Heart left ventricle (tissue), 16 donors: ENCODE data around the gene KDSR. TPM values are rescaled to one million over a fixed set of nuclear protein-coding genes. Genes with fewer than 3 reads are reported as not detected.

Source experiments
- ATAC-seq, 4 donors: fragments of 200-7000 bp; cut with Tn5 transposase; one replicate each; pipeline ENCODE4 v1.9.1; 2020 to 2022; ENCODE audit warnings: moderate library complexity in 4 of 4, mild to moderate bottlenecking in 3 of 4, moderate number of reproducible peaks in 1 of 4
- DNase-seq, 5 donors: peaks; one replicate each; pipeline ENCODE4 v3.0.0-alpha.2; 2020
- H3K27ac ChIP-seq, 12 donors: fragments of 200-600 bp; sonication (generic) in 4 of 12; one replicate each; pipeline versions ENCODE4 v1.5.0 to v1.8.0; 2016 to 2022; ENCODE audit warnings: mild to moderate bottlenecking in 2 of 12
- H3K27me3 ChIP-seq, 9 donors: fragments of 200-600 bp; sonication (generic) in 2 of 9; one replicate each; pipeline versions ENCODE4 v1.5.1 to v1.8.0; 2016 to 2022; ENCODE audit warnings: mild to moderate bottlenecking in 3 of 9
- H3K36me3 ChIP-seq, 9 donors: fragments of 200-600 bp; sonication (generic) in 2 of 9; one replicate each; pipeline versions ENCODE4 v1.5.0 to v1.8.0; 2018 to 2022; ENCODE audit warnings: mild to moderate bottlenecking in 2 of 9
- H3K4me1 ChIP-seq, 12 donors: fragments of 200-600 bp; sonication (generic) in 4 of 12; one replicate each; pipeline versions ENCODE4 v1.5.0 to v1.8.0; 2016 to 2022; ENCODE audit warnings: mild to moderate bottlenecking in 3 of 12
- H3K4me3 ChIP-seq, 12 donors: fragments of 200-600 bp; sonication (generic) in 4 of 12; one replicate each; pipeline versions ENCODE4 v1.5.0 to v1.8.0; 2017 to 2022; ENCODE audit warnings: mild to moderate bottlenecking in 9 of 12, moderate library complexity in 4 of 12
- H3K9me3 ChIP-seq, 12 donors: fragments of 200-600 bp; sonication (generic) in 4 of 12; one replicate each; pipeline versions ENCODE4 v1.5.0 to v1.8.0; 2016 to 2022; ENCODE audit warnings: mild to moderate bottlenecking in 1 of 12
- CTCF ChIP-seq, 12 donors: fragments of 200-600 bp; sonication (generic) in 4 of 12; IDR thresholded peaks; one replicate each; pipeline versions ENCODE4 v1.5.0 to v1.8.0; 2018 to 2022; ENCODE audit warnings: antibody characterized with exemption in 12 of 12, mild to moderate bottlenecking in 5 of 12
- POLR2A ChIP-seq, 2 donors: fragments of 450-650 bp; IDR thresholded peaks; one replicate each; pipeline ENCODE4 v1.6.1; 2017; ENCODE audit warnings: antibody characterized with exemption in 2 of 2, mild to moderate bottlenecking in 2 of 2, moderate library complexity in 2 of 2
- WGBS, 4 donors: extraction: QIAGEN DNeasy Blood & Tissue Kit in 2 of 4; methylation state at CpG; one replicate each; pipeline versions ENCODE4 v1.1.5 to v1.1.7; 2013 to 2018; 5-methylcytosine and 5-hydroxymethylcytosine counted together
- intact Hi-C, 10 donors: fragments of 100-400 bp; cut with DNase I; formaldehyde crosslinking; loops; one replicate each; pipeline versions ENCODE4 v1.11.1 to v1.14.2; 2022
- polyA plus RNA-seq, 2 donors: library from polyadenylated mRNA; stranded (reverse); fragments of 200-250 nt; gene quantifications; one replicate each; pipeline ENCODE4 v1.2.3, GENCODE V29; 2013
- total RNA-seq, 9 donors: library from RNA; depleted of rRNA in 2 of 9; stranded (reverse); fragments of >200 nt in 2 of 9; fragmentation: NEBNext Ultra II Directional in 3 of 9; extraction: Animal tissue kit (Norgen Biotek cat#: 25700) in 3 of 9; gene quantifications; one replicate each; pipeline versions ENCODE4 v1.1.0 to v1.2.4, GENCODE V29; 2016 to 2023
- donor health status: ischemic (EF 13 %, LVEDD 7.1; RV severe dilation, severe dysfunction).
- donor health status: healthy with polysubstance abuse.
- donor health status: DM: no; HTN: yes; CAD: no.
- donor health status: DM: no; HTN: no; CAD: no.
- donor health status: ischemic (EF 25% LVEDD 6.9; RV normal size, moderate dysfunction).
- donor health status: ischemic (EF 25% LVEDD 5.7; RV mildly dilated, moderate dysfunction).
- donor health status: healthy.
- donor health status: DM: yes; HTN: yes; CAD: no.
- donor health status: ischemic (EF 35%, LVEDD 5.7; RV mildly dilated, moderate dysfunction).
- donor health status: nonischemic (EF 11% LVEDD 7.7; RV severe dilation, severe dysfunction).
- donor health status: DM: yes; HTN: yes; CAD: no.
- donor health status: PGD.
- donor health status: ischemic (EF 29% LVEDD 5.4; RV normal size, mild dysfunction).
- donor health status: nonischemic (EF 23%, LVEDD 6.1; RV moderate dilation, normal function).

Gene KDSR
- total and polyA plus RNA-seq, 11 donors, result 10.7 to 45.6 (median 36.5) TPM

DNA sequence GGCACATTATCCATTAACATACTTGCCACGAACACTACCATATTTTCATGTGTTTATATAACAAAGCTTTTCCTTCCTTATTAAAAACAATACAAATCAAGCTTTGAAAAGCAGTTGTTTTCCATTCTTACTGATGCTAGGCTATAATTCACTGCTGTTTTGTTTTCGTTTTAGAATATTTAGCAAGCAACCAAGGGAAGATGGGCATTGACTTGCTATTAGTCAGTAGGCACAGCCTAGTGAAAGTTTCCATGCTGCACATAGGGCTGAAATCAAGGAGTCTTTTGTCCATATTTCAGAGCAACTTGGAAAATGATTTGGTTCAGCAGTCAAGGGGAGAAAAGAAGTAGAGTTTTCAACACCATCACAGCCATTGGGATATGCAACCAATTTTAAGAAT, 78.7 kb downstream of the KDSR start:
- whole genome bisulfite sequencing, 4 donors, result 79 to 83% (median 82%) methylated on average over 2 of the region's 2 CpGs
- no peak for TF ChIP-seq CTCF (IDR thresholded peaks at IDR 0.05)
- no peak for TF ChIP-seq POLR2A (IDR thresholded peaks at IDR 0.05)
- H3K4me1 ChIP-seq, result peaks cover 0 to 62% (median 9%) of the 10 kb centered on the region in 12 donors
- intact Hi-C loops, result no loop called here
- no peak overlapping the region for H3K4me3 ChIP-seq
- no peaks in the 10 kb centered on the region for H3K27me3 ChIP-seq
- H3K9me3 ChIP-seq, result no peaks in the 10 kb centered on the region
- ATAC-seq (no peak), DNase-seq (no peak)
- peak overlapping the region in 2 of 12 donors; percentile 25 to 40 for H3K27ac ChIP-seq
- no peaks in the 10 kb centered on the region for H3K36me3 ChIP-seq

DNA sequence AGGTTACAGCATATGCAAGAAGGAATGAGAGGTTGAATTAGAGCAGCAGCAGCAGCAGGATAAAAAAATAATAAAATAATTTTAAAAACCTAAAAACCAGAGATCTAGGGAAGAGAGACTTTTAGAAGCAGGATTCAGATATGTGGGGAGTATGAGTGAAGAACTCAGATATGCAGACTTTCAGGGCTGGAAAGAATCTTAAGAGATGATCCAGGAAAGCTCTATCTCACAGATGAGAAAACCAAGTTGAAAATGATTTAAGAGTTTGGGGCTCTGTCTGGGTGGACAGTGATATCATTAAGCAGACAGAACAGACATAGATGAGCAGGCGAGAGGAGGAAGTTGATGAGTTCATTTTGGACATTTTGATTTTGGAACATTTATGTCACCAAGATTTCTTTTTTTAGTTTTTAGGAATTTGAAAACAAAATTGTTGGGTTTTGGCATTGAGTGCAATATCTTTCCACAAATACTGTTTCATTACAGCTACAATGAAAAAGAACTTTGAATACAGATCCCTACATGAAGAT, 79.2 kb downstream of the KDSR start:
- intact Hi-C loops, result no loop called here
- TF ChIP-seq POLR2A (IDR thresholded peaks at IDR 0.05) (no peak), CTCF (IDR thresholded peaks at IDR 0.05) (no peak)
- DNase-seq (no peak), ATAC-seq (no peak)
- Histone ChIP-seq H3K27me3 (no peaks in the 10 kb centered on the region), H3K36me3 (no peaks in the 10 kb centered on the region), H3K9me3 (no peaks in the 10 kb centered on the region), H3K27ac (peak overlapping the region in 4 of 12 donors; percentile 9 to 40 (median 22)), H3K4me3 (no peak overlapping the region), H3K4me1 (peaks cover 0 to 57% (median 8%) of the 10 kb centered on the region in 12 donors)
- 71 to 86% (median 79%) methylated on average over 1 of the region's 1 CpG for WGBS, 4 donors

DNA sequence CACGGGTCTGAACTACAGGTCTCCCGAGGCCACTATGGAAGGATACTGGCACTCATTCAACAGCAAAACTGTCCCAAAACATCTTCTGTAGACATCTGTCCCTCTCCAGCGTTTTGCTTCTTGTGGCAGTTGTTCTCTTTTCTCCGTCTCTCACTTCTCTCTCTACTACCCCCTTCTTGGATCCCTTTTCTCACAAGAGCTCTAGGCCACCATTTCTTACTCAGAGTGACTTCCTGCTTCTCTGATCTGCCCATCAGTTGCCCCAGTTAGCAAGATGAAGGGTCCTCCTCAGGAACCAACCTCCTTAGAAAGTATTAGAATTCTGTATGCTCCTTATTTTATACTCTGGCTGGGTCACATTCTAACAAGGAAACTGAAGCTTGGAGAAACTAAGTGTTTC, 80.1 kb downstream of the KDSR start:
- Histone ChIP-seq H3K4me3 (no peak overlapping the region), H3K4me1 (peaks cover 0 to 50% (median 8%) of the 10 kb centered on the region in 12 donors), H3K9me3 (no peaks in the 10 kb centered on the region), H3K27me3 (no peaks in the 10 kb centered on the region), H3K27ac (peak overlapping the region in 1 of 12 donors; percentile 25), H3K36me3 (no peaks in the 10 kb centered on the region)
- no peak for ATAC-seq
- no peak for TF ChIP-seq CTCF (IDR thresholded peaks at IDR 0.05)
- TF ChIP-seq POLR2A (IDR thresholded peaks at IDR 0.05), result no peak
- intact Hi-C loops, result no loop called here
- no peak for DNase-seq
- WGBS, 4 donors, result 62 to 77% (median 67%) methylated on average over 4 of the region's 4 CpGs

DNA sequence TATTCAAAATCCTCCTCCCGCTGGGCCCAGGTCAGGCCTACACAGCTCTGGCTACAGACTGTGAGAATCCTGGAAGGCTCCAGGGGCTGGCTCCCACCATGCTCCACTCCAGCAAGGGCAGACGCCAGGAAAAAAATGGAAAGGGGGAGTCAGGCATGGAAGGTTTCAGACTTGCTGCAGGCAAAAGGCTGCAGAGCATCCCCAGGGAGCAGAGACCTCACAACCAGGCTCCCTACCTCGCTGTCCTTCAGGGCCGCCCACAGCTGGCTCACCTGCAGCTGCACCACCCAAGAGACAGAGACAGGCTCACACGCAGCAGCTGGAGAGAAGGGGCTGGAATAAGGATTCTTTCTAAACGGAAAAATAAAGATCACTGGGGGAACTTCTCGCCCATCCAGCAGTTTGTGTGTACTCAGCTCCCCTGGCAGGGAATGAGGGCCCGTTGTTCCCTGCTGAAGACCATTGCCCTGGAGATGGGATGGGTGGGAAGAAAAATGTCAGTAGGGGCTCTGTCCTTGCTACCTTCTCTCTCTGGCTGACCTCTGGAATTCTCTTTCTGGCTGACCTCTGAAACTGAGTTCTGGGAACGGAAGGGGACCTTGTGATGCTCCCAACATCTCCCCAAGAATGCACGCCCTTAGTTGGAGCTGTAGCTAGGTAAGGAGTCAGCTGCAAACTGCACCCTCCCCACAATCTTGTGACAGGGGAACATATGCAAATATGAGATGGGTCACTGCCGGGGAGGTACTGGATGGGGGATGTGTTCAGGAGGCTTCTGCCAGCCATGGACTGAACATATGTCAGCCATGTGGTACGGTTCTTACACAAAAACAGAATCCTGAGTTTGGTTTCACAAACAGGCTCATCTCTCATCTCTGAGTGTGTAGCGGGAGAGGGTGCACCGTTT, 81.9 kb downstream of the KDSR start:
- H3K4me1 ChIP-seq, result peaks cover 0 to 32% (median 0%) of the 10 kb centered on the region in 12 donors
- DNase-seq (no peak), ATAC-seq (peak in 1 of 4 donors; percentile 34)
- no peak overlapping the region for H3K4me3 ChIP-seq
- peak overlapping the region in 1 of 12 donors; percentile 69 for H3K27ac ChIP-seq
- intact Hi-C loops, result no loop called here
- H3K27me3 ChIP-seq, result no peaks in the 10 kb centered on the region
- WGBS, 4 donors, result 89 to 92% (median 91%) methylated on average over 13 to 14 of the region's 14 CpGs
- no peaks in the 10 kb centered on the region for H3K9me3 ChIP-seq
- no peak for TF ChIP-seq POLR2A (IDR thresholded peaks at IDR 0.05)
- TF ChIP-seq CTCF (IDR thresholded peaks at IDR 0.05), result no peak
- peaks cover 0 to 6% (median 0%) of the 10 kb centered on the region in 9 donors for H3K36me3 ChIP-seq
